Body of pancreas (tissue), 4 donors: Measurements from ENCODE around the gene TNS2.

Source experiments
- POLR2A ChIP-seq, 3 donors: fragments of 450-650 bp; IDR thresholded peaks; one replicate each; pipeline ENCODE4 v1.6.1; 2016; ENCODE audit warnings: antibody characterized with exemption in 3 of 3, mild to moderate bottlenecking in 2 of 3
- TF ChIP-seq, protein P1 (sequence below), 7 experiments: fragments of 450-650 bp in 4 of 7; fragments of 200-600 bp in 3 of 7; sonication (generic) in 3 of 7; IDR thresholded peaks; one replicate each; pipeline ENCODE4 v1.5.1; 2016 to 2019; ENCODE audit warnings: antibody characterized with exemption in 7 of 7

DNA sequence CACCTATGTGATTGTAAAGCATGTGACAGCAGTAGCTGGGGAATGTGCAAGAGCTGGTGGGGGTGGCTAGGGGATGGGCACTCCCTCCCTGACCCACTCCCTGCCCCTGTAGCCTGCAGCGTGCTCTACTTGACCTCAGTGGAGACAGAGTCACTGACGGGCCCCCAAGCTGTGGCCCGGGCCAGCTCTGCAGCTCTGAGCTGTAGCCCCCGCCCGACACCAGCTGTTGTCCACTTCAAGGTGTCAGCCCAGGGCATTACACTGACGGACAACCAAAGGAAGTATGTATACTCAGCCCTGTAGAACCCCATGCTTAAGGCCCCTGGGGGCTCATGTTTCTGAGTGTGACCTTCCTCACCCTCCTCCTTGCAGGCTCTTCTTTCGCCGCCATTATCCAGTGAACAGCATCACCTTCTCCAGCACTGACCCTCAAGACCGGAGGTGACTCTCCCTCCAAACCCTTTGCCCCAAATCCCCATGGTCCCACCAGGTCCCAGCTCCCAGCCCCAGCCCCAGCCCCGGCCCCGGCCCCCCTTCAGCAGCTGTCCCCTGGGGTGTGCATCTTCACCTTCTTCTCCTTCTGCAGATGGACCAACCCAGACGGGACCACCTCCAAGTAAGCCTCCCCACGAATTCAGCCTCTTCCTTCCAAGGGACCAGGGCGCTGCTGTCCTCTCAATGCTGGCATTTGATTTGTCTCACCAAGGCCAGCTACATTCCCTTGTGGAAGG, 13.3 kb downstream of the TNS2 start:
- TF ChIP-seq POLR2A (IDR thresholded peaks at IDR 0.05): peak in 1 of 3 donors; percentile 3
- TF ChIP-seq, protein P1, sequence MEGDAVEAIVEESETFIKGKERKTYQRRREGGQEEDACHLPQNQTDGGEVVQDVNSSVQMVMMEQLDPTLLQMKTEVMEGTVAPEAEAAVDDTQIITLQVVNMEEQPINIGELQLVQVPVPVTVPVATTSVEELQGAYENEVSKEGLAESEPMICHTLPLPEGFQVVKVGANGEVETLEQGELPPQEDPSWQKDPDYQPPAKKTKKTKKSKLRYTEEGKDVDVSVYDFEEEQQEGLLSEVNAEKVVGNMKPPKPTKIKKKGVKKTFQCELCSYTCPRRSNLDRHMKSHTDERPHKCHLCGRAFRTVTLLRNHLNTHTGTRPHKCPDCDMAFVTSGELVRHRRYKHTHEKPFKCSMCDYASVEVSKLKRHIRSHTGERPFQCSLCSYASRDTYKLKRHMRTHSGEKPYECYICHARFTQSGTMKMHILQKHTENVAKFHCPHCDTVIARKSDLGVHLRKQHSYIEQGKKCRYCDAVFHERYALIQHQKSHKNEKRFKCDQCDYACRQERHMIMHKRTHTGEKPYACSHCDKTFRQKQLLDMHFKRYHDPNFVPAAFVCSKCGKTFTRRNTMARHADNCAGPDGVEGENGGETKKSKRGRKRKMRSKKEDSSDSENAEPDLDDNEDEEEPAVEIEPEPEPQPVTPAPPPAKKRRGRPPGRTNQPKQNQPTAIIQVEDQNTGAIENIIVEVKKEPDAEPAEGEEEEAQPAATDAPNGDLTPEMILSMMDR (IDR thresholded peaks at IDR 0.05): no peak
